SU-DHL-6 (cell line): Measurements from ENCODE around the gene GPATCH4.

Source experiments
- CTCF ChIP-seq: fragments of 200-600 bp; sonication (generic); IDR thresholded peaks from one replicate; pipeline ENCODE4 v1.5.1; 2017; ENCODE audit warnings: antibody characterized with exemption, mild to moderate bottlenecking, low read length, moderate library complexity; ENCODE audit not compliant: insufficient read depth, poor library complexity, severe bottlenecking
- EZH2phosphoT487 ChIP-seq: fragments of 200-600 bp; sonication (generic), shearing (Covaris generic); conservative IDR thresholded peaks from 2 replicates; pipeline ENCODE4 v1.6.1; 2018; ENCODE audit warnings: mild to moderate bottlenecking, antibody characterized with exemption, low read length, moderate library complexity, mixed read lengths

DNA sequence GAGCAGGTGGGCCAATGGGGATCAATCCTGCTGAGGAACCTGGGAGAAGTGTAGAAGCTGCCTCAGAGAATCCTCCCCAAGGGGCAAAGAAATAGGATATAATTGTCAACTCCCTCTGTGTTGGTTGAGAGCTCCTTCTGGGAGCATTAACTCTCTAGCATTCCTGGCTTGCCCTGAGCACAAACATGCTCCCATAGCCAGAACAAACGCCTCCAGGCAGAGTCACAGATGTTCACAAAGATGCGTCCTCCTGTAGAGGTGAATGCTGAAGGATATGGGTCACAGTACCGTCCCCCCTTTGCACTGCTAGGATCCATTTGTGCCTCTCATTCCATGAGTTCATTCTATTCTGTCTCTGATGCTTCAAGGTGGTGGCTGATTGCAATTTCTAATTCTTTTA lies 31.1 kb upstream of the GPATCH4 start:
- TF ChIP-seq CTCF (no peak), EZH2phosphoT487 (no peak)
